Purkinje cell (primary cell): Measurements from ENCODE around the gene MTA1. TPM values are rescaled to one million over a fixed set of nuclear protein-coding genes. Genes with fewer than 3 reads are reported as not detected.

Experiments
- polyA plus RNA-seq: library from polyadenylated mRNA; unstranded; fragments of >200 nt; fragmentation: Nextera tagmentation; gene quantifications from 2 replicates; pipeline ENCODE4 v1.2.1, GENCODE V29; 2014

MTA1 gene
- polyA plus RNA-seq: 2.0 and 2.6 TPM in 2 replicates

GRCh38 chr14:105419195-105420091 is at the start of gene MTA1:
MTA1 (plus strand) TSS chr14:105419827; CDS start chr14:105420036, 209 bp downstream.

DNA sequence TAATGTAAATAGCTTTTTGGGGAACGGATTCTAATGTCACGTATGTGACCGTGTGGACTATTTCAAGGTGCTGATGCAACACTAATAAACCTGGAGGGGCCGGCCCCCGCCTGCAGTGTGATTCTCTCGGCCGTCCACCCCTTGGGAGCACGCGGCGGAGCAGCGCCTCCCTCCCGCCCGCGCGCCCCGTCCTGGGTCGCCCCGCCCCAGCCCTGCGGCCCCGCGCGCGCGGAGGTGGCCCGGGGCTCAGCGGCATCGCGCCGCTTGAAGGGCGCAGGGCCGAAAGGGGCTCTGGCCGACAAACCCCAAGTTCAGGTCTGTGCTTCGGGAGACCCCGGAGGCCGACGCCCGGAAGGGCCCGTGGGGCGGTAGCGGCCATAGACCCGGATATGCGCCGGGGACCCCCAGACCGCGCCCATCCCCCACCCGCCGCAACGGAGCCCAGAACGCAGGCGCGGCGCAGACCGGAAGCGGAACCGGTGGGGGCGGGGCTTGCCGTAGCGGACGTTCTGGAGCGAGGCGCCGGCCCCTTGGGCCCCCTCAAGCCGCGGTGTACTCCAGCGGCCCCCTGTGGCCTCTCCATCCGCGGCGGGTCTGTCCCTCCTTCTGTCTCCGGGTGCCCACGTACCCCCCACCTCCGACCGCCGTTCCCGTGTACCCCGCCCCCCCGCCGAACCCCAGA is 21.4 kb upstream of the MTA1 start, which contains the start of gene TEX22:
Gene TEX22, plus strand, starts transcription at position 495 of the 682 bp plus-strand sequence. CDS start 803 bp downstream, outside the sequence.

GRCh38 chr14:105474483-105475268 is 55.0 kb downstream of the MTA1 start, which contains the start of gene CRIP2:
CRIP2 (plus strand) TSS chr14:105474821; CDS start chr14:105474863, 42 bp downstream.

GRCh38 chr14:105486163-105486973 is 66.7 kb downstream of the MTA1 start, which contains the start of gene CRIP1:
CRIP1 (plus strand) TSS chr14:105486886; CDS start chr14:105487260, 374 bp downstream.

DNA sequence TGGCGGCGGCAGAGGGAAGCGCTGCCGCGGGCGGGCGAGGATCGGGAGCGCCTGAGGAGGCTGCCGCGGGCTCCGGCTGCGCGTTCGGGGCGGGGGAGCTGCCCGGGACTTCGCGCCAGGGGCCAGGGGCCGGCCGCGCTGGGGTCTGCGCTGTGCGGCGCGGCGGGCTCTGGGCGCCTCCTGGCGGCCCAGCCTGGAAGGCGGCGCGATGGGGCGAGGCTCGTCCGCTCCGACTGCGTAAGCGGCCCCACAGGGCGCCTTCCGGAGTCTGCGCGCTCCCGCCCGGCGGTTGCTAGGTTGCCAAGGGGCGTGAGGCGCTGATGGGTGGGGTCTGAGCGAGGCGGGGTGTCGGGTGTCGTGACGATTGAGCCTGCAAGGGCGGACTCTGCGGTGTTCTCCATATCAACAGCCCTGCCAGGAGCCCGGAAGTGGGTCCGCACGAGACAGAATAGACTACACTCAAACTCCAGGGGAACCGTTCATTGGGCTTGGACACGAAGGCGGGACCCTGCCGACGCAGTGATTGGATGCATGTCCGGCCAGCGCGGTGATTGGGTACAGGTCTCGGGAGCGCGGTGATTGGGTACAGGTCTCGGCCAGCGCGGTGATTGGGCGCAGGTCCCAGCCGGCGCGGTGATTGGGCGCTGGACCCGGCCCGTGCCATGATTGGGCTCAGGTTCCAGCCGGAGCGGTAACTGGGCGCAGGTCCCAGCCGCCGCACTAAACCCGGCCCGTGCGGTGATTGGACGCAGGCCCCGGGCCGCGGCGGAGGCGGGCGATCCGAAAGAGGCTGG is 71.1 kb downstream of the MTA1 start, which contains the start of gene TEDC1:
Gene TEDC1, plus strand, starts transcription at position 675 of the 794 bp plus-strand sequence. CDS start 130 bp downstream, outside the sequence.

Other genes starting within 250 kb of the MTA1 start
- 2.7 and 10.0 TPM in 2 replicates for gene NUDT14, start 238.5 kb upstream of the MTA1 start, polyA plus RNA-seq
- 4.8 and 8.9 TPM in 2 replicates for gene BTBD6, start 171.3 kb upstream of the MTA1 start, polyA plus RNA-seq
- gene BRF1, start 118.8 kb upstream of the MTA1 start, polyA plus RNA-seq: 0.60 and 1.3 TPM in 2 replicates
- 0.98 and 2.0 TPM in 2 replicates for gene PACS2, start 105.1 kb upstream of the MTA1 start, polyA plus RNA-seq
- gene TEX22, start 21.3 kb upstream of the MTA1 start, polyA plus RNA-seq: not detected in 2 replicates
- gene CRIP2, start 55.0 kb downstream of the MTA1 start, polyA plus RNA-seq: 8.8 and 28.4 TPM in 2 replicates
- 2.9 TPM in 1 of 2 replicates, not detected in the other for gene CRIP1, start 67.1 kb downstream of the MTA1 start, polyA plus RNA-seq
- gene TEDC1, start 71.4 kb downstream of the MTA1 start, polyA plus RNA-seq: not detected in 2 replicates
- 0.27 and 0.38 TPM in 2 replicates for gene TMEM121, start 106.8 kb downstream of the MTA1 start, polyA plus RNA-seq